Ovary (tissue), 3 donors: ENCODE results near the gene TNS3.

Experiments used
- CTCF ChIP-seq, 3 donors: fragments of 450-650 bp in 2 of 3; fragments of 200-600 bp in 1 of 3; IDR thresholded peaks; one replicate each; pipeline versions ENCODE4 v1.5.1 to v1.8.0; 2016 to 2022; ENCODE audit warnings: antibody characterized with exemption in 3 of 3, mild to moderate bottlenecking in 1 of 3
- POLR2A ChIP-seq: fragments of 450-650 bp; IDR thresholded peaks from one replicate; pipeline ENCODE4 v1.6.1; 2017; ENCODE audit warnings: antibody characterized with exemption, mild to moderate bottlenecking, moderate library complexity
- donor health status: DM: no; HTN: no; CAD: no.

- TF ChIP-seq CTCF (IDR thresholded peaks at IDR 0.05) (no peak), POLR2A (no peak)
These were observed 148.4 kb downstream of the TNS3 start for GRCh38 chr7:47433564-47433895.
